HG03558 (cell line): Measurements from ENCODE around the gene GFAP.
"Not testable (repeated sequence)": the region's sequence is repeated elsewhere in the genome, so short reads cannot be mapped to it uniquely, and the experiment has no call there.

Source experiments
- ATAC-seq: cut with Tn5 transposase; IDR thresholded peaks from one replicate; pipeline ENCODE4 v1.9.1; 2021; ENCODE audit warnings: moderate number of reproducible peaks; ENCODE audit not compliant: unreplicated experiment; ENCODE audit errors: extremely low read depth

The GFAP gene

GRCh38 chr17:44915321-44915726 is at the start of gene GFAP:
TSS of gene GFAP (minus strand) at chr17:44915500. CDS start at chr17:44915486, 14 bp downstream.
- no peak for ATAC-seq

- no peak for ATAC-seq
These were observed 46.6 kb upstream of the GFAP start for GRCh38 chr17:44961921-44962350.

GRCh38 chr17:44960691-44961090 is 45.4 kb upstream of the GFAP start:
- no peak for ATAC-seq

- ATAC-seq: no peak
These were observed 44.7 kb upstream of the GFAP start for GRCh38 chr17:44959821-44960531.

GRCh38 chr17:44956998-44957981 is 42.0 kb upstream of the GFAP start:
- no peak for ATAC-seq

- no peak for ATAC-seq
These were observed 40.5 kb upstream of the GFAP start for GRCh38 chr17:44955674-44956425.

GRCh38 chr17:44952946-44953475 is 37.7 kb upstream of the GFAP start:
- ATAC-seq: no peak

GRCh38 chr17:44948315-44948795 is 33.1 kb upstream of the GFAP start:
- no peak for ATAC-seq

- ATAC-seq: peak; percentile 74
These were observed 32.4 kb upstream of the GFAP start, which contains the start of gene KIF18B for GRCh38 chr17:44947461-44948314. TSS of gene KIF18B (minus strand) at chr17:44947773. CDS start at chr17:44936344, 11,429 bp downstream.

- not testable (repeated sequence) for ATAC-seq
These were observed 30.4 kb upstream of the GFAP start for GRCh38 chr17:44945652-44946051.

GRCh38 chr17:44942456-44942855 is 27.2 kb upstream of the GFAP start:
- ATAC-seq: no peak

- no peak for ATAC-seq
These were observed 26.5 kb upstream of the GFAP start for GRCh38 chr17:44941712-44942331.

GRCh38 chr17:44940768-44941167 is 25.5 kb upstream of the GFAP start:
- no peak for ATAC-seq

GRCh38 chr17:44940317-44940716 is 25.0 kb upstream of the GFAP start:
- no peak for ATAC-seq

GRCh38 chr17:44935116-44935515 is 19.8 kb upstream of the GFAP start:
- ATAC-seq: no peak

GRCh38 chr17:44934745-44935105 is 19.4 kb upstream of the GFAP start:
- ATAC-seq: no peak

GRCh38 chr17:44933824-44934744 is 18.8 kb upstream of the GFAP start:
- ATAC-seq: no peak

GRCh38 chr17:44932787-44933097 is 17.4 kb upstream of the GFAP start:
- ATAC-seq: no peak
